Muscle layer of colon (tissue), 2 donors: ENCODE results near the gene ALLC.
A peak's percentile ranks its signal among the peaks of the same experiment; 100 is the strongest.

Source experiments
- H3K27ac ChIP-seq: one replicate; pipeline ENCODE4 v1.7.0; 2013; ENCODE audit warnings: low read depth, mild to moderate bottlenecking, low read length, moderate library complexity
- H3K27me3 ChIP-seq, 2 donors: one replicate each; pipeline ENCODE4 v1.7.0; 2013; ENCODE audit warnings: low read length in 2 of 2, mild to moderate bottlenecking in 2 of 2; ENCODE audit not compliant: insufficient read depth in 2 of 2, control insufficient read depth in 1 of 2
- H3K36me3 ChIP-seq: one replicate; pipeline ENCODE4 v1.7.0; 2013; ENCODE audit warnings: mild to moderate bottlenecking, low read length; ENCODE audit not compliant: insufficient read depth
- H3K4me1 ChIP-seq: one replicate; pipeline ENCODE4 v1.7.0; 2013; ENCODE audit warnings: mild to moderate bottlenecking, low read length; ENCODE audit not compliant: insufficient read depth
- H3K4me3 ChIP-seq, 2 donors: one replicate each; pipeline ENCODE4 v1.7.0; 2013; ENCODE audit warnings: low read length in 2 of 2, low read depth in 1 of 2, mild to moderate bottlenecking in 1 of 2, moderate library complexity in 1 of 2
- H3K9ac ChIP-seq: one replicate; pipeline ENCODE4 v1.7.0; 2013; ENCODE audit warnings: low read length
- H3K9me3 ChIP-seq: one replicate; pipeline ENCODE4 v1.7.0; 2013; ENCODE audit warnings: mild to moderate bottlenecking, low read length
- donor health status: abdominal sarcoma.
- donor health status: Adenocarcinoma of cecum.

The ALLC gene

GRCh38 chr2:3643371-3644245, 14.4 kb upstream of the ALLC start:
- Histone ChIP-seq H3K4me1 (no peaks in the 10 kb centered on the region), H3K9me3 (no peaks in the 10 kb centered on the region), H3K4me3 (no peak overlapping the region), H3K27ac (no peak overlapping the region), H3K9ac (no peak overlapping the region), H3K27me3 (no peaks in the 10 kb centered on the region), H3K36me3 (no peaks in the 10 kb centered on the region)

GRCh38 chr2:3644246-3644525, 13.8 kb upstream of the ALLC start:
- no peak overlapping the region for H3K4me3 ChIP-seq

GRCh38 chr2:3644891-3645605, 13.0 kb upstream of the ALLC start:
- Histone ChIP-seq H3K27ac (no peak overlapping the region), H3K9ac (no peak overlapping the region)

More at GRCh38 chr2:3644246-3644525, 13.8 kb upstream of the ALLC start:
- no peaks in the 10 kb centered on the region for H3K36me3 ChIP-seq
- H3K27me3 ChIP-seq: no peaks in the 10 kb centered on the region
- H3K9me3 ChIP-seq: no peaks in the 10 kb centered on the region
- no peak overlapping the region for H3K9ac ChIP-seq
- H3K4me1 ChIP-seq: no peaks in the 10 kb centered on the region
- H3K27ac ChIP-seq: no peak overlapping the region

GRCh38 chr2:3645745-3646389, 12.1 kb upstream of the ALLC start:
- Histone ChIP-seq H3K27ac (no peak overlapping the region), H3K27me3 (no peaks in the 10 kb centered on the region), H3K9me3 (no peaks in the 10 kb centered on the region), H3K9ac (no peak overlapping the region), H3K4me3 (no peak overlapping the region), H3K36me3 (no peaks in the 10 kb centered on the region), H3K4me1 (peaks cover 4% of the 10 kb centered on the region)

More at GRCh38 chr2:3644891-3645605, 13.0 kb upstream of the ALLC start:
- Histone ChIP-seq H3K4me1 (no peaks in the 10 kb centered on the region), H3K9me3 (no peaks in the 10 kb centered on the region), H3K27me3 (no peaks in the 10 kb centered on the region), H3K4me3 (no peak overlapping the region), H3K36me3 (no peaks in the 10 kb centered on the region)

GRCh38 chr2:3646446-3646845, 11.6 kb upstream of the ALLC start:
- no peaks in the 10 kb centered on the region for H3K36me3 ChIP-seq
- peaks cover 5% of the 10 kb centered on the region for H3K4me1 ChIP-seq
- H3K27ac ChIP-seq: no peak overlapping the region
- no peak overlapping the region for H3K9ac ChIP-seq
- H3K9me3 ChIP-seq: no peaks in the 10 kb centered on the region
- no peak overlapping the region for H3K4me3 ChIP-seq
- no peaks in the 10 kb centered on the region for H3K27me3 ChIP-seq

GRCh38 chr2:3647246-3647645, 10.8 kb upstream of the ALLC start:
- Histone ChIP-seq H3K27ac (no peak overlapping the region), H3K9me3 (no peaks in the 10 kb centered on the region), H3K9ac (no peak overlapping the region), H3K4me3 (no peak overlapping the region), H3K4me1 (peaks cover 10% of the 10 kb centered on the region), H3K36me3 (no peaks in the 10 kb centered on the region), H3K27me3 (no peaks in the 10 kb centered on the region)

- no peak overlapping the region for H3K9ac ChIP-seq
- H3K4me3 ChIP-seq: no peak overlapping the region
- no peaks in the 10 kb centered on the region for H3K36me3 ChIP-seq
- H3K27ac ChIP-seq: no peak overlapping the region
- peaks cover 11% of the 10 kb centered on the region for H3K4me1 ChIP-seq
- H3K27me3 ChIP-seq: no peaks in the 10 kb centered on the region
- H3K9me3 ChIP-seq: no peaks in the 10 kb centered on the region
These were observed 10.0 kb upstream of the ALLC start for GRCh38 chr2:3647831-3648651.

- H3K36me3 ChIP-seq: no peaks in the 10 kb centered on the region
- H3K4me3 ChIP-seq: no peak overlapping the region
- H3K4me1 ChIP-seq: peaks cover 11% of the 10 kb centered on the region
- no peaks in the 10 kb centered on the region for H3K27me3 ChIP-seq
- no peak overlapping the region for H3K27ac ChIP-seq
- no peak overlapping the region for H3K9ac ChIP-seq
- no peaks in the 10 kb centered on the region for H3K9me3 ChIP-seq
These were observed 9.3 kb upstream of the ALLC start for GRCh38 chr2:3648652-3649177.

GRCh38 chr2:3649581-3649980, 8.4 kb upstream of the ALLC start:
- no peaks in the 10 kb centered on the region for H3K36me3 ChIP-seq
- no peaks in the 10 kb centered on the region for H3K9me3 ChIP-seq
- H3K4me3 ChIP-seq: no peak overlapping the region
- no peak overlapping the region for H3K9ac ChIP-seq
- H3K27me3 ChIP-seq: no peaks in the 10 kb centered on the region
- no peak overlapping the region for H3K27ac ChIP-seq
- peaks cover 11% of the 10 kb centered on the region for H3K4me1 ChIP-seq

GRCh38 chr2:3650140-3650920, 7.7 kb upstream of the ALLC start:
- Histone ChIP-seq H3K4me1 (peaks cover 11% of the 10 kb centered on the region), H3K27me3 (no peaks in the 10 kb centered on the region), H3K9ac (no peak overlapping the region), H3K27ac (no peak overlapping the region), H3K36me3 (no peaks in the 10 kb centered on the region), H3K4me3 (peak overlapping the region in 1 of 2 donors; percentile 47), H3K9me3 (no peaks in the 10 kb centered on the region)
